ENCODE measurements around the gene C1orf87. TPM values are rescaled to one million over a fixed set of nuclear protein-coding genes. Genes with fewer than 3 reads are reported as not detected.

The C1orf87 gene
- total RNA-seq, 2 experiments from 2014 or later: not detected

DNA sequence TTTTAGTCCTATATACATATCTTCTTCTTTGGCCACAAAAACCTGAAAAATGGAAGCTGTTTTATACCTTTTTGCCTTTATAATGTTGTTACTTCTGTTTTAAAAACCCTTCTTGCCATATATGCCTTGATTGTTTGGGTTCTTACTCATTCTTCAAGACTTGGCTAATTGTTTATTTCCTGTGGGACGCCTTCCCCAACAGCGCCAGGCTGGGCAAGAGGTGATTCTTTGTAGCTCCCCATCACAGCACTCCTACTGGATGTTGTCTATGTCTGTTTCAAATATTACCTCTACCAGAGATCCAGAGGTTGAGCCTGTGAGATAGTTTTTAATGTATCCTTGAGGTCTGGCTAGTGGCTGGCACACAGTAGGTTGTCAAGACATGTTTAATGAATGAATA is 73.8 kb downstream of the C1orf87 start:
- peaks cover 13% of the 10 kb centered on the region for H3K27me3 Mint-ChIP-seq
- no peaks in the 10 kb centered on the region for H3K36me3 Mint-ChIP-seq
- POLR2A ChIA-PET: no interaction called here

DNA sequence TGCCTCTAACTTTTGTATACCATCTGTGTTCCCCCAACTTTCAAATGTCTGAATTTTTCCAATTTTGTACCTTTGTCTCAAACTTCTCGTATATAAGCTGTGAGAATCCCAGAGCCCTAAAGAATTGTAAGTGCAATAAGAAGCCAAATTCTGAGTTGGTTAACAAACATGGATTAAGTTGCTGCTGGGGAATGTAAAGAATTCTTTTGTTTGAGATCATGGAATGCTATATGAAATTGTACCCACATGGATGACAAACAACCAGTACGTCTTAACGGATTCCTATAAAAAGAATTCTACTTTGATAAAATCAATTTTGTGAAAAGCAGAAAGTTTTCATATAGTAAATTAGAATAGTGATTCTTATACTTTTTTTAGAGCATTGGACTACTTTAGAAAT is 74.6 kb downstream of the C1orf87 start:
- POLR2A ChIA-PET: no interaction called here

More for the DNA sequence above, 73.8 kb downstream of the C1orf87 start:
- DNase-seq: no peak
- Mint-ChIP-seq H3K27ac (no peak overlapping the region), H3K4me1 (no peaks in the 10 kb centered on the region), H3K4me3 (no peak overlapping the region), H3K9me3 (no peaks in the 10 kb centered on the region)
- no peak for ATAC-seq (ENCODE audit: low read depth)

DNA sequence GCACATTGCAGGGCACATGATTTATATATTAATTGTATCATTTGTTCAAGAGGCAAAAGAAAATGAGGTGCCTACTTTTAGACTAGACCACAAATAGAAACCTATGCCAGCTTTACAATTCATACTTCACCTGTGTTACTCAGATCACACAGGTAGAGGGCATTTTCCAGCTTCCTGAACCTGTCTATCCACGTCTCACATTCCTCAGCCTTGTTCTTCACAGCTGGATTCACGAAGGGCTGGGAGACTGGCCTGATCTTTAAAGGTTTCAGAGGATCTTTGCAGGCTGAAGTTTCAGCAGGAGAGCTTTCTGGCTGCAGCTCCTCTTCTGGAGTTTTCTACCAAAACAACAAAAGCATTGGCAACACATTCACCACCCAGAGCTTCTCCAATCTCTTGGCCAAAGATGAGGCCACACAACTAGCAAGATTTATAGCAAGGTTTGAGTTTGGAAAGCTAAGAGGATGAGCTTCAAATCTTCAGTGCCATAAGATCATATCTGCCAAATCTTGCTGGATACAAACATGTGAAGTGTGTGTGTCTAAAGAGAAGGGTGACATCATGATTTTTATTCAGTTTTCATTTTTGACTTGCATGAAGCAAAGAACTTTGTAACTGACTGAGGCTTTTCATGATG is 76.0 kb downstream of the C1orf87 start:
- Mint-ChIP-seq H3K4me1 (no peaks in the 10 kb centered on the region), H3K27ac (no peak overlapping the region), H3K27me3 (peaks cover 9% of the 10 kb centered on the region), H3K36me3 (no peaks in the 10 kb centered on the region), H3K4me3 (no peak overlapping the region), H3K9me3 (no peaks in the 10 kb centered on the region)
- POLR2A ChIA-PET: no interaction called here
- no peak for DNase-seq
- no peak for ATAC-seq (ENCODE audit: low read depth)

More for the DNA sequence above, 74.6 kb downstream of the C1orf87 start:
- DNase-seq: no peak
- Mint-ChIP-seq H3K4me3 (no peak overlapping the region), H3K27me3 (peaks cover 13% of the 10 kb centered on the region), H3K36me3 (no peaks in the 10 kb centered on the region), H3K27ac (no peak overlapping the region), H3K4me1 (no peaks in the 10 kb centered on the region), H3K9me3 (no peaks in the 10 kb centered on the region)
- no peak for ATAC-seq (ENCODE audit: low read depth)

DNA sequence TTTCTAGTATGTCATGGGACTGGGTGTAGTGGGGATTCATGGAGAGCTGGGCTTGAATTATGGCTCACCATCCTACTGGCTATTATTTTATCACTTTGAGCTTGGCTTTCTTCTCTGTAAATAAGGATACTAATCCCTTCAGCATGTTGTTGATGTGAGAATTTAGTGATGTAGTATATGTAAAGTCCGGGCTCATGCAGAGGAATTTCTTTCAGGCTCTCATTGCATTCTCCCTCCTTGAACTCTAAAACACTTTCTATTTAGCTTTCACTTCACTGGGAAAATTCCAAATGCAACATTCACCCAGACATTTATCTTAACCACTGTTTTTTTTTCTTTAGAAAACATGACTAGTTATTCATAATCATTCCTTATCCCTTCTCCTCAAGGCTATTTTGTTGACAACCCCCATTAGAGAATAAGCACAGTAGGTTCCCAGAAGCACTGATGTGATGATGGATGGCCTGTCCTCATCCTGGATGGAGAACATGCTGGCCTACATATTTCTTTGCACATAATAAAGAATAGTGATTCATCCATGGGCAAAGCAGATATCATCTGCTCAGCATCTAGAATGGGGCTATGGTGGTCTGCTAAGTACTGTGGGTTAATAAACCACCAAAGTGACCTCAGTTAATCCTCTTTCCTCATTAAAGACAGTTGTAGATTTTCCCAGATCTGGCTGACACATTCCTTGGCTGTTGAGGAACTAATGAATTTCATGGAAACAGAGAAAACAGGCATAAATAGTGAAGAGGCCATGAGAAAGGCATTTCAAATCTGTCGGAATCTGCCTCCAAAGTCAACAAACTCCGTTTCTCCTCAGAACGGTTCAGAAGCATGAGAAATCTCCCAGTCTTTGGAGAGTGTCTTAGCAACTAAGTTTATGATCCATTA is 79.0 kb downstream of the C1orf87 start:
- DNase-seq (no peak), ATAC-seq (ENCODE audit: low read depth) (no peak)
- POLR2A ChIA-PET: no interaction called here
- H3K27me3 Mint-ChIP-seq: peaks cover 8% of the 10 kb centered on the region
- no peaks in the 10 kb centered on the region for H3K36me3 Mint-ChIP-seq
- H3K9me3 Mint-ChIP-seq: no peaks in the 10 kb centered on the region
- H3K4me1 Mint-ChIP-seq: no peaks in the 10 kb centered on the region
- H3K27ac Mint-ChIP-seq: no peak overlapping the region
- H3K4me3 Mint-ChIP-seq: no peak overlapping the region

DNA sequence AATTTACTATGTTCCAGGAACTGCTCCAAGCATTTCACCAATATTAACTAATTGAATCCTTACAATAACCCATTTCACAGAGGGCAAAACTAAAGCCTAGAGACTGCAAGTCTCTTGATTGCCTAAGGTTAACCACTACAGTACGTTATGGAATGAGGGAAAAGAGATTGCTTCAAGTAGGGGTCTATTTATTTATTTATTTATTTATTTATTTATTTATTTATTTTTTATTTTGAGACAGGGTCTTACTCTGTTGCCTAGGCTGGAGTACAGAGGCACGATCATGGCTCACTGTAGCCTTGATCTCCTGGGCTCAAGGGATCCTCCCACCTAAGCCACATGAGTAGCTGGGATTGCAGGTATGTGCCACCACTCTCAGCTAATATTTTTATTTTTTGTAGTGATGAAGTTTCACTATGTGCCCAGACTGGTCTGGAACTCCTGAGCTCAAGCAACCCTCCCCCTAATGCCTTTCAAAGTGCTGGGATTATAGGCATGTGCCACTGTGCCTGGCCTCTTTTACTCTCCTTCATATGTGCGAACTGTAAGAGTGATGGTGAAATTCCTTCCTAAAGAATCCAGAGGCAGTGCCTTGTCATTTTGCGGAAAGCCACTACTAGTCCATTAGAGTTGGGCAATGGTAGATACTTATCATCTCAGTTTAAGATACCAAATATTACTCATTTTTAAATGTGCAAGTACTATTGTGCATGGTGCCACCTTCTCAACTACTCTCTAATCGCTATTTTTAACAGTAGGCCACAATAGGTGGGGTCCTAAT is 81.3 kb downstream of the C1orf87 start:
- no peaks in the 10 kb centered on the region for H3K4me1 Mint-ChIP-seq
- no peak overlapping the region for H3K27ac Mint-ChIP-seq
- no peak for ATAC-seq (ENCODE audit: low read depth)
- peaks cover 5% of the 10 kb centered on the region for H3K27me3 Mint-ChIP-seq
- no peak for DNase-seq
- POLR2A ChIA-PET: no interaction called here
- no peaks in the 10 kb centered on the region for H3K36me3 Mint-ChIP-seq
- H3K9me3 Mint-ChIP-seq: no peaks in the 10 kb centered on the region
- no peak overlapping the region for H3K4me3 Mint-ChIP-seq

- H3K36me3 Mint-ChIP-seq: no peaks in the 10 kb centered on the region
- POLR2A ChIA-PET: no interaction called here
- no peak for DNase-seq
- H3K4me1 Mint-ChIP-seq: no peaks in the 10 kb centered on the region
- no peak overlapping the region for H3K27ac Mint-ChIP-seq
- no peak overlapping the region for H3K4me3 Mint-ChIP-seq
- no peaks in the 10 kb centered on the region for H3K9me3 Mint-ChIP-seq
- H3K27me3 Mint-ChIP-seq: peaks cover 3% of the 10 kb centered on the region
- ATAC-seq (ENCODE audit: low read depth): no peak
Measured at GRCh38 chr1:59990470-59990869, 83.1 kb downstream of the C1orf87 start.

GRCh38 chr1:59986516-59987310 is 86.9 kb downstream of the C1orf87 start:
- DNase-seq (no peak), ATAC-seq (ENCODE audit: low read depth) (no peak)
- POLR2A ChIA-PET: no interaction called here
- H3K27ac Mint-ChIP-seq: no peak overlapping the region
- H3K4me1 Mint-ChIP-seq: no peaks in the 10 kb centered on the region
- H3K9me3 Mint-ChIP-seq: no peaks in the 10 kb centered on the region
- no peaks in the 10 kb centered on the region for H3K36me3 Mint-ChIP-seq
- H3K4me3 Mint-ChIP-seq: no peak overlapping the region
- peaks cover 3% of the 10 kb centered on the region for H3K27me3 Mint-ChIP-seq

- Mint-ChIP-seq H3K27ac (no peak overlapping the region), H3K27me3 (peaks cover 3% of the 10 kb centered on the region), H3K4me3 (no peak overlapping the region), H3K9me3 (no peaks in the 10 kb centered on the region), H3K4me1 (no peaks in the 10 kb centered on the region), H3K36me3 (no peaks in the 10 kb centered on the region)
- ATAC-seq (ENCODE audit: low read depth): no peak
- DNase-seq: no peak
- POLR2A ChIA-PET: no interaction called here
Measured at GRCh38 chr1:59985911-59986515, 87.6 kb downstream of the C1orf87 start.

DNA sequence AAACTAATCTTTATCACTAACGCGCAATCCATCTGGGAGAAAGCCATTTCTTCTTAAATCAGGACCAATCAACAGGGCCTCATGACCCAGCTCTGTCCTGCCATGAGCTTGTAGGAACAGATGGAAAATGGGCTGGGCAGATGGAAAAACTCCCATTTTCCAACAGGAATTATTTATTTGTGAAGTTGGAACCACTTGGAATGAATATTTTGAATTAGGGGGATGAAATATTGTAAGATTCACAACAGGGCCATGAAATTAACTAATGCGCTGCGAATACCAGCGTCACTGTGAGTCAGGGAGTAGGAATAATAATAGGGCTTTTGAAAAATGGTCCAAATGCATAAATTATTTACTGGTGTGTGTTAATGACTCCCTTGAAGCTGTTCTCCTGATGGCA is 93.9 kb downstream of the C1orf87 start:
- no peak for ATAC-seq (ENCODE audit: low read depth)
- Mint-ChIP-seq H3K27ac (no peak overlapping the region), H3K27me3 (peaks cover 3% of the 10 kb centered on the region), H3K4me1 (no peaks in the 10 kb centered on the region), H3K4me3 (no peak overlapping the region), H3K9me3 (no peaks in the 10 kb centered on the region), H3K36me3 (no peaks in the 10 kb centered on the region)
- POLR2A ChIA-PET: no interaction called here
- no peak for DNase-seq

DNA sequence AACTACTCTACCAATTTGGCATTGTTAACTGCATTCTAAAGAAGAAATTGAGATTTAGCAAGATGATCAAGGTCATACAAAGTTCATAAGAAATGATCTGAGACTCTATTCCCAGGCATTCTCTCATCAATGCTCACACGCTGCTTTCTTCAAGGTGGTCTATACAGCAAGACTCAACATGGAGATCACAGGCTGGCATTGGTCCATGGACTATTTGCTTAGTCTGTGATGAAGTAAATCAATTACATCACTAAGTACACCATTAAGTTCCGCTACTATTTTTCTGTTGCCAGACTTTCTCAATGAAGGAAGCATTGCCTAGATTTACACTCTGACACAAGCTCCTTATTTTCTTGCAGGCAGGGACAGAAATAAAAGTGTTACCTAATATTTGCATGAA is 95.1 kb downstream of the C1orf87 start:
- ATAC-seq (ENCODE audit: low read depth): no peak
- no peak overlapping the region for H3K27ac Mint-ChIP-seq
- no peaks in the 10 kb centered on the region for H3K36me3 Mint-ChIP-seq
- no peaks in the 10 kb centered on the region for H3K9me3 Mint-ChIP-seq
- peaks cover 3% of the 10 kb centered on the region for H3K27me3 Mint-ChIP-seq
- H3K4me3 Mint-ChIP-seq: no peak overlapping the region
- POLR2A ChIA-PET: no interaction called here
- DNase-seq: no peak
- no peaks in the 10 kb centered on the region for H3K4me1 Mint-ChIP-seq

DNA sequence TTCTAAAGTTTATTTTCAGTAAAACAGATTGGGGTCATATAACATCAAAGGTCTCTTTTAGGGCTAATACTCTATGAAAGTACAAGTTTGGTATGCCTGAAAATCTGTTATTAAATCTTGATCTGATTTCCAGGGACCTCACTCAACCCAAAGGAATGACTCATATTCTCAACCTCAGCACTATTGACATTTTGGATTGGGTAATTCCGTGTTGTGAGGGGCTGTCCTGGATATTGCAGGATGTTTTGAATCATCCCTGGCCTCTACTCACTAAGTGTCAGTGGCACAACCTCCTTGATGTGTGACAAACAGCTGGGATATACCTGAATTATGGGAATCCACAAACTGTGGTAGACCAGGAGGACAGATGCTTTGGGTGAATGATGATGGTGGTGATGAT is 95.5 kb downstream of the C1orf87 start:
- no peak for DNase-seq
- Mint-ChIP-seq H3K27ac (no peak overlapping the region), H3K4me1 (no peaks in the 10 kb centered on the region), H3K36me3 (no peaks in the 10 kb centered on the region), H3K27me3 (peaks cover 3% of the 10 kb centered on the region), H3K9me3 (no peaks in the 10 kb centered on the region), H3K4me3 (no peak overlapping the region)
- POLR2A ChIA-PET: no interaction called here
- no peak for ATAC-seq (ENCODE audit: low read depth)

DNA sequence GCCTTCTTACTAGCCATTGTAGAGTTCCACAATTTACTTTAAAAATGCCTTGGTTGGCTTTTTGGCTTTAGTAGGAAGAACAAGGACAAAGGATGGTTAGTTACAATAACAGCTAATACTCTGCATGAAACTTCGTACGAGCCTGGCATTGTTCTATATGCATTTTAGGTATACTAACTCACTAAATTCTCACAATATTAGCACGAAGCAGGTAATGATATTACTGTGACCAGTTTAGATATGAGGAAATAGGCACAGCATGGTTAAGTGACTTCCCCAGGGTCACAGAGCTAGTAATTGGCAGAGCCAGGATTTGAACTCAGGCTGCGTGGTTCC is 96.5 kb downstream of the C1orf87 start:
- Mint-ChIP-seq H3K36me3 (no peaks in the 10 kb centered on the region), H3K4me3 (no peak overlapping the region), H3K4me1 (no peaks in the 10 kb centered on the region), H3K9me3 (no peaks in the 10 kb centered on the region), H3K27ac (no peak overlapping the region), H3K27me3 (peaks cover 5% of the 10 kb centered on the region)
- ATAC-seq (ENCODE audit: low read depth) (no peak), DNase-seq (no peak)
- POLR2A ChIA-PET: no interaction called here

All from activated naive CD8-positive, alpha-beta T cell treated with anti-CD3 and anti-CD28 coated beads, Interleukin-2, amount 10 ng/mL, durations not matched to agents 7 days and 5 days (primary cell).